MG63 (cell line): ENCODE results near the gene SPDYE16. TPM values are rescaled to one million over a fixed set of nuclear protein-coding genes. Genes with fewer than 3 reads are reported as not detected.
A peak's percentile ranks its signal among the peaks of the same experiment; 100 is the strongest.
"Not testable (repeated sequence)": the region's sequence is repeated elsewhere in the genome, so short reads cannot be mapped to it uniquely, and the experiment has no call there.

Experiments
- DNase-seq: peaks from one replicate; pipeline ENCODE4 v3.0.0-alpha.2; 2020
- H3K27me3 ChIP-seq: fragments of 250-450 bp; sonication (Bioruptor Pico); 2 replicates; pipeline ENCODE4 v1.5.1; 2020; ENCODE audit warnings: mild to moderate bottlenecking, moderate library complexity
- H3K36me3 ChIP-seq: fragments of 250-450 bp; sonication (Bioruptor Pico); 2 replicates; pipeline ENCODE4 v1.5.1; 2020; ENCODE audit warnings: mild to moderate bottlenecking, moderate library complexity
- H3K4me3 ChIP-seq: fragments of 250-450 bp; sonication (Bioruptor Pico); 2 replicates; pipeline ENCODE4 v1.5.1; 2020; ENCODE audit warnings: mild to moderate bottlenecking, moderate library complexity
- H3K9me3 ChIP-seq: fragments of 250-450 bp; sonication (Bioruptor Pico); 2 replicates; pipeline ENCODE4 v1.5.1; 2020; ENCODE audit warnings: mild to moderate bottlenecking, moderate library complexity
- total RNA-seq: library from RNA; depleted of rRNA; stranded (reverse); fragments of >200 nt; shearing (Covaris generic); gene quantifications from 2 replicates; pipeline ENCODE4 v1.2.3, GENCODE V29; 2014; ENCODE audit warnings: low replicate concordance; rRNA removed

Gene SPDYE16, protein sequence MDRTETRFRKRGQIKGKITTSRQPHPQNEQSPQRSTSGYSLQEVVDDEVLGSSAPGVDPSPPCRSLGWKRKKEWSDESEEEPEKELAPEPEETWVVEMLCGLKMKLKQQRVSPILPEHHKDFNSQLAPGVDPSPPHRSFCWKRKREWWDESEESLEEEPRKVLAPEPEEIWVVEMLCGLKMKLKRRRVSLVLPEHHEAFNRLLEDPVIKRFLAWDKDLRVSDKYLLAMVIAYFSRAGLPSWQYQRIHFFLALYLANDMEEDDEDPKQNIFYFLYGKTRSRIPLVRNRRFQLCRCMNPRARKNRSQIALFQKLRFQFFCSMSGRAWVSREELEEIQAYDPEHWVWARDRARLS
- not detected in 2 replicates for total RNA-seq

DNA sequence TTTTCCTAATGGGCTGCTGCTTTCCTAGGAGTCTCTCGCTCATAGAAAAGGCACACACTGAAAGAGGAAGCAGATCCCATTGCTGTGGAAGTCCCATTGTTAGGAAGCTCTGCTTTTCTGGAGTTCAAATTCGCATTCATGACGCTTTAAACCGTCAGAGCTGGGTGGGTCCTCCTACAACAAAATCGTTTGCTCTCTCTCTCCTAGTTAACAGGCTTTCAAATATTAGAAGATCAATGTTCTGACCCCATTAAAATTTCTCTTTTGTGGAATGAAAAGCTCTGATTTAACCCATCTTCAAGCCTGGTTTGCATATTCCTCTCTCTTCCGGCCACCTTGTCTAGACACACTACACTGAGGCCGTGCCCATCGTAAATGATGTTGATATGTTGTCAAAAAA, at the start of gene SPDYE16:
TSS of gene SPDYE16 (minus strand) at position 101 of the 400 bp plus-strand sequence. CDS start 1,838 bp downstream, outside the sequence.
- not testable (repeated sequence) for DNase-seq

GRCh38 chr7:76592694-76593093, 49.6 kb upstream of the SPDYE16 start:
- not testable (repeated sequence) for DNase-seq, H3K4me3 ChIP-seq, H3K36me3 ChIP-seq, H3K9me3 ChIP-seq, H3K27me3 ChIP-seq

More for the DNA sequence above, at the start of gene SPDYE16:
- H3K4me3 ChIP-seq, H3K36me3 ChIP-seq, H3K9me3 ChIP-seq, H3K27me3 ChIP-seq: not testable (repeated sequence)

DNA sequence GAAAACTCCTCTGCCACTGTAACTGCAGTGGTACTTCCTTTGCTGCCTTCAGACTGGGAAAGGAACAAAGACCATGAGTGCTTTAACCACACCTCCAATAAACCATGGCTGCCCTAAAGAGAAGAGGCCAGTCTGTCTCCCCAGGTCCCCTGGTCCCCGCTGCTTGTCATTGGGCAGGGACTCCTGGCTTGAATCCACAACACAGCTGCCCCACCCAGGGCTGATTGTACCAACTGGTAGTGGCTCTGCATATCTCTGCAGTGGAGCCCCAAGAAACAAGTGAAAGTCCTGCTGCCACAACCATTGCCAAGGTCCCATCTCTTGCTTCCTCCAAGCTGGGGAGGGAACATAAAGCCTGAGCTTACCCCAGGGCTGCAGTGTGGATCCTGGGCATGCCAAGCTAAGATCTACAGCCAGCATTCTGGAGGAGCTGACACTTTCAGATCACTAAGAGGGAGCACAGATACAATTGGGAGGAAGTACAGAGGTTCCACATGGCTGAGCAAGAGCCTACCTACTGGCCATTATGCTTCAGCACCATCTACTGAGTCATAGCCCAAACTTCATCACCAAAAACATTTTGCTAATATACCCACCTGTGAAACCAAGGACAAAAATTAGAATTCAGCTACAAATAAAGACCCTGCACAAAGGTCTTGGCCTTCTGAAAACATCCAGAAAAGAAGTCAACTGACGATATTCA, 48.7 kb upstream of the SPDYE16 start:
- H3K9me3 ChIP-seq, H3K27me3 ChIP-seq, H3K36me3 ChIP-seq, H3K4me3 ChIP-seq, DNase-seq: not testable (repeated sequence)

- not testable (repeated sequence) for H3K27me3 ChIP-seq, DNase-seq, H3K9me3 ChIP-seq, H3K4me3 ChIP-seq, H3K36me3 ChIP-seq
These were observed 47.9 kb upstream of the SPDYE16 start for GRCh38 chr7:76591033-76591432.

DNA sequence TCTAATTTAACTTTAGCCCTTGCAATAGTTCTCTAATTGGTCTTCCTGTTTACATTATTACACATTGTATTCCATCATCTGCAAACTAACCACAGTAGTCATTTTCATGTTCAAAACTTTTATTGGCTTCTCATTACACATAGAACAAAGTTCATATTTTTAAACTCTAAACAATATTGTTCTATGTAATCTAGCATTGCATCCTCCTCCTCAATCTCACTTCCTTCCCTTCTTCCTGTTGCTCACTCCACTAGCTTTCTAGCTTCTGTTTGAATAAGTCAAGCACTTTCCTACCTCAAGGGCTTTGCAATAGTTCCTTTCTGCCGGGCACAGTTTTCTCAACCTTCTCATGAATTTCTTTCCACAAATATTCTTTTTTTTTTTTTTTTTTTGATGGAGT, 45.5 kb upstream of the SPDYE16 start:
- DNase-seq, H3K36me3 ChIP-seq, H3K9me3 ChIP-seq, H3K27me3 ChIP-seq, H3K4me3 ChIP-seq: not testable (repeated sequence)

DNA sequence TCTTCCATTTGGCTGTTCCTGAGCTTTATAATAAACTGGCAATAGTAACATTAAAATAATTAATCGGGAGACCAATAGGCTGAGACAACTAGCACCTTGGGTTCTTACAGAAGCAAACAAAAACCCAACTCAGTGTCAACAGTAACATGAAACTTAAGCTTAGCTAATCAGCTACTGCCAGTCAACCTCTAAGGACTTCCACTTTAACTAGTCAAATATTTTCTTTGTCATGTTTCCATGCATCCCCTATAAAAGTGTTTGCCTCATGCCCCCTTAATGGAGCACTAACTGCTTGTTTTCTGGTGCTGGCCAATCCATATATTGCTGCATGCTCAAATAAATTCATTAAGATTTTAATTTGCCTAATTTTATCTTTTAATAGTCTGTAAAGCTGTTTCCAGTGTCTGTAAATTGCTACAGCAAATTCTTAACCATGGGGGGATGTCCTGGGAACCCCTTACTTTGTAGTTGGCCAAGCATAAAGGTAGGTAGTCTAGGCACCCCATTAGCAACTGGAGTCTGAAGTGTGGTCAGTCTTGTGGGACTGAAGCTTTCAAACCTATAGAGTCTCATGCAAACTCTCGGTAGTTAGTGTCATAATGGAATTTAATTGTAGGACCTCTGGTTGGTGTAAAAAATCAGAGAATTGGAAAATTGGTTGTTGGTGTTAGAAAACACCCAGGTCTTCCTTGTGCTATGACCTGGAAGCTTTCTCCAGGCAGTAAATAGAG, 43.7 kb upstream of the SPDYE16 start:
- DNase-seq, H3K9me3 ChIP-seq, H3K4me3 ChIP-seq, H3K27me3 ChIP-seq, H3K36me3 ChIP-seq: not testable (repeated sequence)

DNA sequence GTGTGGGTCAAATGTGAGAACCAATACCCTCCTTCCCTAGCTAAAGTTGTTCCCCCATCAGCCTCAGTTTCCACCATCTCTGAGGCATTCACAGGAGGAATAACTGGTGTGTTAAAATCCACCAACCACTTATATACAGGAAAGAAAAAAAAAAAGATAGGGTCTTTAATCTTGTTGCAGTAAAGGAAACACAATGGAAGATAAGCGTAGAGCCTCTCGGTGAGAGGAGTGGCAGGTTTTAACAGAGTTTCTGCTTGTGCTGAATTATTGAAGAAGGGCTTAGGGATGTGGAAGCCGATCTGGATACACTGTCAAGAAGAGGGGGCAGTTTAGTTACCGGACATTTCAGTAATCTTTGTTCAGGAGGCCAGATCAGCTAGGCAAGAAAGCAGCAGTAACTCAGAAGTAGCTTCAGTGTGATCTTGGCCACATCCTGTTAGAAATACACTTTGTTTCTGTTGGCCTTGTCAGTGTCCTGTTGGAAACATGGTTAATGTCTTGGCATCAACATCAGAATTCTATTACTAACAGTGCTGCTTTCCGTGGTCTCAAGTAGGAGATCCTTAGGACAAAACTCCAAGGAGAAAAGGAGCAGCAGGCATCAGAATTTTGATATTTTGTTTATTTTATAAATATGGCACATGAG, 40.7 kb upstream of the SPDYE16 start:
- not testable (repeated sequence) for H3K9me3 ChIP-seq, H3K36me3 ChIP-seq, H3K4me3 ChIP-seq, H3K27me3 ChIP-seq
- peak; percentile 27 for DNase-seq

GRCh38 chr7:76582848-76583631, 39.9 kb upstream of the SPDYE16 start:
- not testable (repeated sequence) for H3K4me3 ChIP-seq, H3K36me3 ChIP-seq, H3K9me3 ChIP-seq, H3K27me3 ChIP-seq
- peak; percentile 93 for DNase-seq

GRCh38 chr7:76575919-76576655, 33.0 kb upstream of the SPDYE16 start:
- not testable (repeated sequence) for H3K36me3 ChIP-seq, DNase-seq, H3K27me3 ChIP-seq, H3K4me3 ChIP-seq, H3K9me3 ChIP-seq

DNA sequence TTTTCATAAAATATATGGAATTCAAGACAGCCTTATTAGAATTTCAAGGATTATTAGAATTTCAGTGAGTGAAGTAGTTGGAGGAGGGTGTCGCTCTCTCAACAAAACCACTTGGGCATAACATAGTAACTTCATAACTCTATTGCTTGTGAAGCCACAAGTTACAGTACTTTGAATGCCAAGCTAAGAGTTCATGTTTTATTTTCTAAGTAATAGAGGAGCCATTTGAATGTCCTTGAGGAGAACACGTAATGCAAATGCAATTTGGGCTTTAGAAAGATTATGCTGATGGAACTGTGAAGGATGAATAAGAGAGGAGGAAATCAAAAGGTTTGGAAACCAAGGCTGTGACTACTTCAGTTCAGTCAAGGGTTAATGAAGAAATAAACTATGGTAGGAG, 32.3 kb upstream of the SPDYE16 start:
- not testable (repeated sequence) for H3K4me3 ChIP-seq, H3K36me3 ChIP-seq, H3K9me3 ChIP-seq, DNase-seq, H3K27me3 ChIP-seq

DNA sequence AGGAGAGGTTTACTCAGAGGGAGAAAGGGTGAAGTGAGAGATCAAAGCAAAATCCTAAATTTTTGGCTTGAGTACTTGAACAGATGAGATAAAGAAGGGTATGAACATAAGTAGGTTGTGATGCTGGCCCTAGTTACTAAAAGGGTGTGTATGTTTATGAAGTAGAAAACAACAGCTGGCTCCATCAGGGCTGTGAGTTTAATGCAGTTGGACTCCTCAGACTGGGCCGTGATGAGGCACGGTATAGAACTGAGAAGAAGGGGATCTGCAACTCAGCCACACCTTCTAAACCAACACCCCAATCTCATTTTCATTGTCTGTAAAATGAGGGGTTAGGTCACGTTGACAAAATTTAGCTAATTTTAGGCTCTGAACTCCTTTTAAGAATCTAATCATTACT, 29.2 kb upstream of the SPDYE16 start:
- not testable (repeated sequence) for H3K4me3 ChIP-seq, H3K27me3 ChIP-seq, H3K36me3 ChIP-seq, DNase-seq, H3K9me3 ChIP-seq

GRCh38 chr7:76570324-76570775, 27.3 kb upstream of the SPDYE16 start:
- DNase-seq = peak; percentile 20
- not testable (repeated sequence) for H3K9me3 ChIP-seq, H3K4me3 ChIP-seq, H3K36me3 ChIP-seq, H3K27me3 ChIP-seq

GRCh38 chr7:76568742-76569141, 25.6 kb upstream of the SPDYE16 start:
- not testable (repeated sequence) for H3K36me3 ChIP-seq, DNase-seq, H3K4me3 ChIP-seq

GRCh38 chr7:76567753-76568152, 24.7 kb upstream of the SPDYE16 start:
- H3K4me3 ChIP-seq, H3K27me3 ChIP-seq, H3K36me3 ChIP-seq, DNase-seq, H3K9me3 ChIP-seq: not testable (repeated sequence)

More at GRCh38 chr7:76568742-76569141, 25.6 kb upstream of the SPDYE16 start:
- not testable (repeated sequence) for H3K27me3 ChIP-seq, H3K9me3 ChIP-seq

- DNase-seq, H3K9me3 ChIP-seq, H3K27me3 ChIP-seq, H3K36me3 ChIP-seq, H3K4me3 ChIP-seq: not testable (repeated sequence)
These were observed 24.2 kb upstream of the SPDYE16 start for GRCh38 chr7:76567311-76567710.

- not testable (repeated sequence) for H3K36me3 ChIP-seq, H3K9me3 ChIP-seq, DNase-seq, H3K27me3 ChIP-seq, H3K4me3 ChIP-seq
These were observed 21.9 kb upstream of the SPDYE16 start for GRCh38 chr7:76565001-76565400.
